ENCODE measurements around the gene MYH14.
"Not testable (repeated sequence)": the region's sequence is repeated elsewhere in the genome, so short reads cannot be mapped to it uniquely, and the experiment has no call there.

Gene MYH14

GRCh38 chr19:50322931-50323781, 119.7 kb downstream of the MYH14 start:
- no peak for DNase-seq

GRCh38 chr19:50323782-50324133, 120.3 kb downstream of the MYH14 start:
- DNase-seq: no peak

- no peak for DNase-seq
Observed at GRCh38 chr19:50324331-50324730, 120.9 kb downstream of the MYH14 start.

GRCh38 chr19:50325310-50326100, 122.1 kb downstream of the MYH14 start:
- peak; percentile 79 for DNase-seq

- DNase-seq: no peak
Observed at GRCh38 chr19:50326101-50326664, 122.8 kb downstream of the MYH14 start.

GRCh38 chr19:50327013-50327412, 123.6 kb downstream of the MYH14 start:
- no peak for DNase-seq

- no peak for DNase-seq
Observed at GRCh38 chr19:50327461-50328223, 124.2 kb downstream of the MYH14 start.

GRCh38 chr19:50328224-50328872, 124.9 kb downstream of the MYH14 start:
- no peak for DNase-seq

- no peak for DNase-seq
Observed at GRCh38 chr19:50328873-50329145, 125.4 kb downstream of the MYH14 start.

GRCh38 chr19:50329146-50329925, 125.9 kb downstream of the MYH14 start, which contains the start of gene KCNC3:
KCNC3 (minus strand) TSS chr19:50329377; CDS start chr19:50329082, 295 bp downstream.
- peak; percentile 100 for DNase-seq

GRCh38 chr19:50329926-50330294, 126.5 kb downstream of the MYH14 start:
- DNase-seq: not testable (repeated sequence)

GRCh38 chr19:50330365-50331078, 127.1 kb downstream of the MYH14 start:
- DNase-seq: peak; percentile 93

GRCh38 chr19:50331221-50331993, 128.0 kb downstream of the MYH14 start:
- no peak for DNase-seq

- no peak for DNase-seq
Observed at GRCh38 chr19:50331994-50332243, 128.5 kb downstream of the MYH14 start.

GRCh38 chr19:50332244-50333038, 129.0 kb downstream of the MYH14 start:
- DNase-seq: no peak

- no peak for DNase-seq
Observed at GRCh38 chr19:50333235-50333736, 129.9 kb downstream of the MYH14 start.

- no peak for DNase-seq
Observed at GRCh38 chr19:50333737-50334617, 130.6 kb downstream of the MYH14 start.

- no peak for DNase-seq
Observed at GRCh38 chr19:50334741-50335421, 131.5 kb downstream of the MYH14 start.
